GM12891 (cell line): ENCODE data around the gene ANKRD28.

Experiments used
- POLR2A ChIP-seq: IDR thresholded peaks from 2 replicates; pipeline ENCODE4 v1.6.1; 2011; ENCODE audit warnings: low read depth, low read length, control low read depth
- POLR2AphosphoS5 ChIP-seq: IDR thresholded peaks from 2 replicates; pipeline ENCODE4 v1.6.1; 2011; ENCODE audit warnings: low read depth, low read length, control low read depth
- SPI1 ChIP-seq: IDR thresholded peaks from 2 replicates; pipeline ENCODE4 v1.6.1; 2011; ENCODE audit warnings: low read depth, low read length, control low read depth
- TAF1 ChIP-seq: IDR thresholded peaks from 2 replicates; pipeline ENCODE4 v1.6.1; 2011; ENCODE audit warnings: low read depth, low read length, control low read depth

DNA sequence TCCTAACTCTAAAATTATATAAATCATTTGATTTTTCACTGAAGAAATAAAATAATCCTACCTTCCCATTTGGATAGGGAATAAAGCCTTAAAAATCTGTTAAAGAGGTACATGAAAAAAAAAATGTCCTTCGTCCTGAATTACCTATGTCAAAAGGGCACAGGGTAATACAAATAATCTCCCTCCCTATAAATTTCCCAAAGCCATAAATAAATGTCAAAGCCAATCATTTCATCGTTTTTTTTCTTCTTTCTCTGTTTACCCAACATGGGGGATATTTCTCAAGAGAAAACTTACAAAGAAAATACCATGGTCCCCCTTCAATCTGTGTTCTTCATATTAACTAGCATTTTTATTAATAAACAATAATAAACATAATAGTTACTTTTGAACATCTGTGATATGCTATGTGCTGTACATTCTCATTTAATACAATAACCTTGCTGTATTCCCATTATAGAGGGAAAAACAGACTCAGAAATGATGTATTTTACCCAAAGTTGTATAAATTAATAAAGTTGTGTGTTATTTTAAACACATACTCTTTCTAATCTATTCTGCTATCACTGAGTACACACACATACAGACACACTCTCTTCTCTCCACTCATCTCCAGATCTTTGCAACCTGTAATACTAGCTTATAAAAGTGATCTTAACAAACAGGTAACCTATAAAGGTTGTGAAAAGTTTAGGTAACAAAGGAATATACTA, 910 bp upstream of the ANKRD28 start:
- TF ChIP-seq POLR2AphosphoS5, result no peak
- no peak for TF ChIP-seq POLR2A
- no peak for TF ChIP-seq TAF1
- no peak for TF ChIP-seq SPI1
